GM21528 (cell line): Measurements from ENCODE around the gene MAPK8IP3.
"Not testable (repeated sequence)": the region's sequence is repeated elsewhere in the genome, so short reads cannot be mapped to it uniquely, and the experiment has no call there.

Experiments used
- ATAC-seq: cut with Tn5 transposase; IDR thresholded peaks from one replicate; pipeline ENCODE4 v1.9.1; 2021; ENCODE audit warnings: mild to moderate bottlenecking, moderate library complexity; ENCODE audit not compliant: unreplicated experiment, low FRiP score

The MAPK8IP3 gene

GRCh38 chr16:1708083-1708767 lies 2.2 kb downstream of the MAPK8IP3 start:
- ATAC-seq = no peak

DNA sequence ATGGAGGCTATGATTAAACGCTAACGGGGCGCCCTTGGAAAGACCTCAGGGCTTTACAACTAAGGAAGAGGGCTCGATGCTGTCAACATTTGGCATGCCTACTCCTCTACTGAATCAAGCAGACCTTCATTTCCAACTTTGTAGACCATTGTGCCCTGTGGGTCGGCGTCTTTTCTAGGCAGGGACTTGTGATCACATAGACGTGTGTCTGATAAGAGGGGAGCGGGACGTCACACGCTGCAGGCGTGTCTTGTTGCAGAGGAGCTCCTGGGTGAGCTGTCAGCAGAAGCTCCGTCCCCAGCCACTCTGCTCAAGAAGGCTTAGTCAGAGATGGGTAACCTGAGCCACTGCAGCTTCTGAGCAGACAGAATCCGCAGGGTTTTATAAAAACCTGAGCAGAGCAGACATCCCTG lies 2.8 kb downstream of the MAPK8IP3 start:
- no peak for ATAC-seq

DNA sequence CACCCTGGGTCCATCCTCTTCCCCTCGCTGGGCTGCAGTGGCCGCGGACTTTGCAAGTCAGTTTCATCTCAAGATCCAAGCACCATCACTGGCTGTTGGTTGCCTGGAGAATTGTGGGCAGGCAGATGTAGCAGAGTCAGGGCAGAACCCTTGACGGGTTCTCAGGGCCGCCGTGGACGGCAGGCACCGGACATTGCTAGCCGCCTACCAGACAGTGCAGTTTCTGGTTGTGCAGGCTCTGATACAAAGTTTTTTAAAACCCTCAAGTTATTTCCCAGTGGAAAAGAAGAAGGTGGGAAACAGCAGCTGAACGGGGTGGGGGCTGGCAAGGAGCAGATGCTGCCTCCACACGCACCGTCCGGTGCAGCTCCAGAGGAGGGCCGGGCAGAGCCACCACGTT lies 3.4 kb downstream of the MAPK8IP3 start:
- ATAC-seq = no peak

- ATAC-seq = no peak
Observed at GRCh38 chr16:1710811-1711507, 5.0 kb downstream of the MAPK8IP3 start.

DNA sequence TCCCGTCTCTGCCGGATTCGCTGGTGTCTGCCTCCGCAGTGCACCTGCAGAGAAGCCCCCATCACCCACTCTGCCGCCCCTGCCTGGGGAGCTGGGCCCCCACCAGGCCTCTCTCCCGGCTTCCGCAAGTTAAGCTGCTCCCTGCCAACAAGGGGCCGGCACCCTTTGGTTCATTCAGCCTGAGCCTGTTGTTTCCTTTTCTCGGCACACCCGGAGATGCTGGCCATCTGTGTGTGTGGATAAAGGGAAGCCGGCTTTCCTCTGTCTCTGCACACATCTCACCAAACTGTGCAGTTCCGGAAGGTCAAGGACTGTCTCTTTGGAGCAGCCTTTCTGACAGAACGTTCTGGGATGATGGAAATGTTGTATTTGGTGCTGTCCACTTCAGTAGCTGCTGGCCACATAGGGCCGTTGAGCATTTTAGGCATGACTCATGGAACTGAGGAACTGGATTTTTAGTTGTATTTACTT lies 6.8 kb downstream of the MAPK8IP3 start:
- ATAC-seq = no peak

DNA sequence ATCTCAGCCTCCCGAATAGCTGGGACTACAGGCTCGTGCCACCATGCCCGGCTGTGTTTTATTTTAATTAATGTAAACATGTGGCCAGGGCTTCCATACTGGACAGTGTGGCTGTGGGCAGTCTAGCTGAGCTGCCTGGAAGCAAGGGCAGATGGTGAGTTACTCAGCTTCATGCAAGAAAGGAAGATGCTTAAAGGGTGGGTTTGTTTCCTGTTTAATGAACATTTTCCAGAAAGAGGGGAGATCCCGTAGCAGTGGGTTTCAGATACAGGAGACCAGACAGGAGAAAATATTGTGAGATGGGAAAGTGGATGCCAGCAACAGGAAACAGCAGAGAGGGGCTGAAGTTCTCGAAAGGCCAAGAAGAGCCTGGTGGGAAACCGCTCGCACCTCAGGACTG lies 7.3 kb downstream of the MAPK8IP3 start:
- ATAC-seq = no peak

GRCh38 chr16:1713933-1714332 lies 7.9 kb downstream of the MAPK8IP3 start:
- no peak for ATAC-seq

- no peak for ATAC-seq
Observed at GRCh38 chr16:1715220-1715619, 9.2 kb downstream of the MAPK8IP3 start.

- not testable (repeated sequence) for ATAC-seq
Observed at GRCh38 chr16:1718236-1718635, 12.2 kb downstream of the MAPK8IP3 start.

GRCh38 chr16:1719559-1720229 lies 13.7 kb downstream of the MAPK8IP3 start:
- not testable (repeated sequence) for ATAC-seq

GRCh38 chr16:1721372-1721771 lies 15.4 kb downstream of the MAPK8IP3 start:
- ATAC-seq = no peak

DNA sequence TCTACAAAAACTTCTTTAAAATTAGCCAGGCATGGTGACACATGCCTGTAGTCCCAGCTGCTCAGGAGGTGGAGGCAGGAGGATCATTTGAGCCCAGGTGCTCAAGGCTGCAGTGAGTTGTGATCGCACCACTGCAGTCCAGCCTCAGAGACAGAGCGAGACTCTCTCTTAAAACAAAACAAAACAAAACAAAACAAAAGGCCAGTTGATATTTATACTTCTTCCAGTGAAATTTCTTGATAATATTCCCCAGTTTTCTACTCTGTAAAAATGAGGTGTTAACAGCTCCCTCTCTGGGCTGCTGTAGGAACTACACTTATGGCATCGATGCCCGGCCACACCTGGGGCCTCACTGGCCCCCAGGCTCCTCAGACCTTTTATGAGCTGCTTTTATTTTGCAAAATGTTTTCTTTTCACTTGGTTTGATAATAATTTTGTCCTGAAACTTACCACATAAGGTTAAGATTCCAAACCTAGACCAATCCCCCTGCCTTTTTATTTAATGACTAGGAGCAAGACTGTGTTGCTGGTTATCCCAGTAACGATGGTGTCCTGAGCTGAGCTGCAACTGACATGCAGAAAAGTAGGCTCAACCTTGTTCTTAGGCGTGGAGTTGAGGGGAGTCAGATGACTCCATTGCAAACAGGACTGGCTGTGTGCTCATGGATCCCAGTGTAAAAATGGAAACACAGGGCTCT lies 17.6 kb downstream of the MAPK8IP3 start:
- no peak for ATAC-seq

GRCh38 chr16:1724491-1724890 lies 18.5 kb downstream of the MAPK8IP3 start:
- no peak for ATAC-seq

- no peak for ATAC-seq
Observed at GRCh38 chr16:1726661-1727502, 20.9 kb downstream of the MAPK8IP3 start.

GRCh38 chr16:1727651-1728624 lies 21.9 kb downstream of the MAPK8IP3 start:
- ATAC-seq = no peak

- ATAC-seq = no peak
Observed at GRCh38 chr16:1729026-1729425, 23.0 kb downstream of the MAPK8IP3 start.

- no peak for ATAC-seq
Observed at GRCh38 chr16:1729445-1729844, 23.4 kb downstream of the MAPK8IP3 start.

DNA sequence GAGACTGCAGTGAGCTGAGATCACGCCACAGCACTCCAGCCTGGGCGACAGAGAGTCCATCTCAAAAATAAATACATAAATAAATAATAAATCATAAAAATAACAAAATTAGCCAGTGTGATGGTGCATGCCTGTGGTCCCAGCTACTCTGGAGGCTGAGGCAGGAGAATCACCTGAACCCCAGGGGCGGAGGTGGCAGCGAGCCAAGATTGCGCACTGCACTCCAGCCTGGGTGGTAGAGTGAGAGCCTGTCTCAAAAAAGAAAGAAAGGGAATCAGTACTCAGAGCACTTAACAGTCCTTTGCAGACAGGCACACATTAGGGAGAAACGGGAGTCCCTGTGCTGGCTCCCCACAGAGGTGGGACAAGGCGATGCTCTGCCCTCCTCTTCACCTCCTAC lies 25.1 kb downstream of the MAPK8IP3 start:
- no peak for ATAC-seq

DNA sequence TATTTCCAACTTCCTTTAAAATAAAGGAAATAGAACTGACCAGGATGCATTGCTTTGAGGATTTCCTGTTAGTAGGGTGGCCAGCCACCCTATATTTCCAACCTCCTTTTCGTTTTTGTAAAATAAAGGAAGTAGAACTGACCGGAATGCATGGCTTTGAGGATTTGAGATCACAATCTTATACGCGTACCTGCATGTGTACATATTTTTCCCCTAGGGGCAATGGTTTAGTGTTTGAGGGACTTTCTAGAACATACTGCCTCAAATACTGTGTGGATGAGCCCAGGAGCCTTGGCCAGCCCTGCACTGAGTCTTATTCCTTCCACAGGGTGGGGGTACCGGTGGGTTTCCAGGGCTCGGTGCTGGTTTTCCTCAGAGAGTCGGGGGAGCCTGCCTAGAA lies 25.6 kb downstream of the MAPK8IP3 start:
- ATAC-seq = no peak
